GM18505 (cell line): Measurements from ENCODE around the gene KRT86.

Experiments used
- ATAC-seq: cut with Tn5 transposase; IDR thresholded peaks from one replicate; pipeline ENCODE4 v1.9.1; 2021; ENCODE audit not compliant: unreplicated experiment
- POLR2A ChIP-seq: IDR thresholded peaks from 4 replicates; pipeline ENCODE4 v1.6.1; 2011; ENCODE audit warnings: borderline replicate concordance; ENCODE audit not compliant: insufficient read depth, insufficient read length; ENCODE audit errors: extremely low read depth

Gene KRT86

GRCh38 chr12:52258335-52258901 is 16.0 kb upstream of the KRT86 start:
- TF ChIP-seq POLR2A: no peak

GRCh38 chr12:52259657-52260243 is 14.7 kb upstream of the KRT86 start:
- no peak for TF ChIP-seq POLR2A
- no peak for ATAC-seq

More at GRCh38 chr12:52258335-52258901, 16.0 kb upstream of the KRT86 start:
- ATAC-seq: no peak

GRCh38 chr12:52260361-52261207 is 13.9 kb upstream of the KRT86 start:
- no peak for TF ChIP-seq POLR2A
- no peak for ATAC-seq

- TF ChIP-seq POLR2A: no peak
These were observed 13.3 kb upstream of the KRT86 start for GRCh38 chr12:52261208-52261484.

GRCh38 chr12:52262286-52262685 is 12.2 kb upstream of the KRT86 start:
- TF ChIP-seq POLR2A: no peak
- no peak for ATAC-seq

More at GRCh38 chr12:52261208-52261484, 13.3 kb upstream of the KRT86 start:
- ATAC-seq: no peak

GRCh38 chr12:52263761-52264434 is 10.5 kb upstream of the KRT86 start:
- ATAC-seq: no peak
- TF ChIP-seq POLR2A: no peak

- no peak for TF ChIP-seq POLR2A
- no peak for ATAC-seq
These were observed 10.0 kb upstream of the KRT86 start for GRCh38 chr12:52264435-52264825.

GRCh38 chr12:52266514-52266913 is 7.9 kb upstream of the KRT86 start:
- TF ChIP-seq POLR2A: no peak

GRCh38 chr12:52267266-52267665 is 7.2 kb upstream of the KRT86 start:
- no peak for ATAC-seq
- TF ChIP-seq POLR2A: no peak

More at GRCh38 chr12:52266514-52266913, 7.9 kb upstream of the KRT86 start:
- ATAC-seq: no peak

GRCh38 chr12:52267699-52268098 is 6.7 kb upstream of the KRT86 start:
- no peak for TF ChIP-seq POLR2A
- ATAC-seq: no peak

GRCh38 chr12:52268212-52268611 is 6.2 kb upstream of the KRT86 start:
- no peak for ATAC-seq
- no peak for TF ChIP-seq POLR2A

- ATAC-seq: no peak
- no peak for TF ChIP-seq POLR2A
These were observed 3.8 kb upstream of the KRT86 start for GRCh38 chr12:52270541-52271070.

- no peak for ATAC-seq
- no peak for TF ChIP-seq POLR2A
These were observed 3.3 kb upstream of the KRT86 start for GRCh38 chr12:52271158-52271557.

- no peak for TF ChIP-seq POLR2A
- ATAC-seq: no peak
These were observed 1.2 kb downstream of the KRT86 start for GRCh38 chr12:52275686-52276085.

- no peak for TF ChIP-seq POLR2A
- ATAC-seq: no peak
These were observed 3.2 kb downstream of the KRT86 start for GRCh38 chr12:52277486-52278245.
